ENCODE results near the gene FOXC1. TPM values are rescaled to one million over a fixed set of nuclear protein-coding genes. Genes with fewer than 3 reads are reported as not detected.
A peak's percentile ranks its signal among the peaks of the same experiment; 100 is the strongest.

FOXC1 gene
- total RNA-seq, 2 donors from 2014 or later, result 13.5 to 23.6 TPM

GRCh38 chr6:1615853-1616420 lies 6.2 kb downstream of the FOXC1 start:
- Histone ChIP-seq H3K4me1 (peaks cover 0 to 12% of the 10 kb centered on the region in 2 donors), H3K4me3 (peak overlapping the region in 1 of 2 donors; percentile 67), H3K36me3 (no peaks in the 10 kb centered on the region), H3K27me3 (peaks cover 14 to 27% of the 10 kb centered on the region in 2 donors), H3K9me3 (no peaks in the 10 kb centered on the region), H3K27ac (no peak overlapping the region)
- TF ChIP-seq CTCF (IDR thresholded peaks at IDR 0.05), result no peak
- no peak for DNase-seq (ENCODE audit: low spot score)

GRCh38 chr6:1616701-1617463 lies 7.2 kb downstream of the FOXC1 start:
- H3K27me3 ChIP-seq, result peaks cover 14 to 27% of the 10 kb centered on the region in 2 donors
- no peaks in the 10 kb centered on the region for H3K36me3 ChIP-seq
- TF ChIP-seq CTCF (IDR thresholded peaks at IDR 0.05), result no peak
- H3K4me3 ChIP-seq, result no peak overlapping the region
- H3K27ac ChIP-seq, result peak overlapping the region in 1 of 2 donors; percentile 11
- no peaks in the 10 kb centered on the region for H3K9me3 ChIP-seq
- peaks cover 0 to 12% of the 10 kb centered on the region in 2 donors for H3K4me1 ChIP-seq
- DNase-seq (ENCODE audit: low spot score), result no peak

GRCh38 chr6:1617466-1618310 lies 8.0 kb downstream of the FOXC1 start:
- H3K9me3 ChIP-seq, result no peaks in the 10 kb centered on the region
- TF ChIP-seq CTCF (IDR thresholded peaks at IDR 0.05), result no peak
- H3K36me3 ChIP-seq, result no peaks in the 10 kb centered on the region
- H3K27me3 ChIP-seq, result peaks cover 6 to 27% of the 10 kb centered on the region in 2 donors
- DNase-seq (ENCODE audit: low spot score), result no peak
- no peak overlapping the region for H3K4me3 ChIP-seq
- H3K27ac ChIP-seq, result peak overlapping the region in 1 of 2 donors; percentile 11
- peaks cover 0 to 12% of the 10 kb centered on the region in 2 donors for H3K4me1 ChIP-seq

- Histone ChIP-seq H3K27ac (no peak overlapping the region), H3K4me1 (peaks cover 0 to 12% of the 10 kb centered on the region in 2 donors), H3K27me3 (peaks cover 0 to 24% of the 10 kb centered on the region in 2 donors), H3K36me3 (no peaks in the 10 kb centered on the region), H3K9me3 (no peaks in the 10 kb centered on the region), H3K4me3 (no peak overlapping the region)
- no peak for TF ChIP-seq CTCF (IDR thresholded peaks at IDR 0.05)
- DNase-seq (ENCODE audit: low spot score), result no peak
Observed at GRCh38 chr6:1618311-1619097, 8.8 kb downstream of the FOXC1 start.

- no peak for TF ChIP-seq CTCF (IDR thresholded peaks at IDR 0.05)
- H3K27ac ChIP-seq, result no peak overlapping the region
- no peak for DNase-seq (ENCODE audit: low spot score)
- H3K36me3 ChIP-seq, result no peaks in the 10 kb centered on the region
- H3K9me3 ChIP-seq, result no peaks in the 10 kb centered on the region
- H3K4me1 ChIP-seq, result peaks cover 0 to 17% of the 10 kb centered on the region in 2 donors
- H3K4me3 ChIP-seq, result peak overlapping the region in 1 of 2 donors; percentile 31
- peaks cover 0 to 24% of the 10 kb centered on the region in 2 donors for H3K27me3 ChIP-seq
Observed at GRCh38 chr6:1619098-1619672, 9.5 kb downstream of the FOXC1 start.
